Naive B cell (primary cell): ENCODE data around the gene FSIP2. TPM values are rescaled to one million over a fixed set of nuclear protein-coding genes. Genes with fewer than 3 reads are reported as not detected.

ENCODE experiments used
- ATAC-seq, 2 donors: fragments of 150-1000 bp; cut with Tn5 transposase; 2 replicates each; pipeline ENCODE4 v1.10.0; 2021; ENCODE audit warnings: low read depth in 2 of 2, mild to moderate bottlenecking in 2 of 2, moderate library complexity in 2 of 2
- DNase-seq: peaks from one replicate; pipeline ENCODE4 v3.0.0; 2022
- H3K27ac Mint-ChIP-seq, 6 donors: one replicate each; pipeline ENCODE4 v1.8.0; 2020 to 2022; ENCODE audit warnings: mild to moderate bottlenecking in 6 of 6, mixed read lengths in 6 of 6, moderate library complexity in 5 of 6, inconsistent platforms in 2 of 6
- H3K27me3 Mint-ChIP-seq, 3 donors: one replicate each; pipeline ENCODE4 v1.8.0; 2021 to 2022; ENCODE audit warnings: mixed read lengths in 3 of 3, mild to moderate bottlenecking in 1 of 3
- H3K36me3 Mint-ChIP-seq, 2 donors: one replicate each; pipeline ENCODE4 v1.8.0; 2020 to 2022; ENCODE audit warnings: mixed read lengths in 2 of 2, inconsistent platforms in 1 of 2, mild to moderate bottlenecking in 1 of 2
- H3K4me1 Mint-ChIP-seq, 3 donors: one replicate each; pipeline ENCODE4 v1.8.0; 2020 to 2022; ENCODE audit warnings: mixed read lengths in 3 of 3, inconsistent platforms in 1 of 3, mild to moderate bottlenecking in 1 of 3, moderate library complexity in 1 of 3
- H3K4me3 Mint-ChIP-seq, 8 donors: one replicate each; pipeline ENCODE4 v1.8.0; 2020 to 2022; ENCODE audit warnings: mild to moderate bottlenecking in 8 of 8, mixed read lengths in 8 of 8, moderate library complexity in 8 of 8, inconsistent platforms in 2 of 8
- H3K9me3 Mint-ChIP-seq, 7 donors: one replicate each; pipeline ENCODE4 v1.8.0; 2020 to 2022; ENCODE audit warnings: mixed read lengths in 7 of 7, mild to moderate bottlenecking in 5 of 7, inconsistent platforms in 2 of 7, moderate library complexity in 1 of 7
- polyA plus RNA-seq, 6 donors: library from polyadenylated mRNA; unstranded; fragments of 300-500 nt; fragmentation: Illumina TruSeq; gene quantifications; one replicate each; pipeline ENCODE4 v1.2.3, GENCODE V29; 2021; ENCODE audit warnings: low read depth in 6 of 6

Gene FSIP2
- under 1 TPM in 1 of 6 donors, not detected in 5; 0.12 TPM for polyA plus RNA-seq

- DNase-seq (no peak), ATAC-seq (peak; percentile 20 to 45)
- Mint-ChIP-seq H3K27me3 (peaks cover 14 to 27% (median 27%) of the 10 kb centered on the region in 3 donors), H3K4me1 (peaks cover 0 to 5% (median 0%) of the 10 kb centered on the region in 3 donors), H3K36me3 (peaks cover 0 to 9% of the 10 kb centered on the region in 2 donors), H3K9me3 (peaks cover 0 to 16% (median 9%) of the 10 kb centered on the region in 7 donors), H3K27ac (no peak within 1 kb of the TSS), H3K4me3 (no peak within 1 kb of the TSS)
These were observed at the start of gene FSIP2 for GRCh38 chr2:185738679-185739472. FSIP2 (plus strand) TSS chr2:185738804; CDS start chr2:185738895, 91 bp downstream.

GRCh38 chr2:185689906-185690539, 48.6 kb upstream of the FSIP2 start:
- no peak for ATAC-seq
- Mint-ChIP-seq H3K27me3 (no peaks in the 10 kb centered on the region), H3K4me3 (no peak overlapping the region), H3K27ac (no peak overlapping the region), H3K9me3 (peaks cover 0 to 9% (median 3%) of the 10 kb centered on the region in 7 donors), H3K4me1 (no peaks in the 10 kb centered on the region), H3K36me3 (no peaks in the 10 kb centered on the region)
- DNase-seq, result no peak

- ATAC-seq, result no peak
- DNase-seq, result no peak
- H3K9me3 Mint-ChIP-seq, result peaks cover 0 to 4% (median 0%) of the 10 kb centered on the region in 7 donors
- H3K27me3 Mint-ChIP-seq, result no peaks in the 10 kb centered on the region
- no peak overlapping the region for H3K4me3 Mint-ChIP-seq
- H3K27ac Mint-ChIP-seq, result no peak overlapping the region
- no peaks in the 10 kb centered on the region for H3K36me3 Mint-ChIP-seq
- no peaks in the 10 kb centered on the region for H3K4me1 Mint-ChIP-seq
These were observed 42.8 kb upstream of the FSIP2 start for GRCh38 chr2:185695711-185696235.

- Mint-ChIP-seq H3K36me3 (no peaks in the 10 kb centered on the region), H3K27ac (no peak overlapping the region), H3K4me1 (no peaks in the 10 kb centered on the region), H3K27me3 (no peaks in the 10 kb centered on the region), H3K4me3 (no peak overlapping the region), H3K9me3 (peaks cover 0 to 2% (median 0%) of the 10 kb centered on the region in 7 donors)
- ATAC-seq, result no peak
- no peak for DNase-seq
These were observed 37.7 kb upstream of the FSIP2 start for GRCh38 chr2:185700883-185701282.

- ATAC-seq (no peak), DNase-seq (no peak)
- H3K27ac Mint-ChIP-seq, result no peak overlapping the region
- peaks cover 0 to 9% of the 10 kb centered on the region in 2 donors for H3K36me3 Mint-ChIP-seq
- no peak overlapping the region for H3K4me3 Mint-ChIP-seq
- peaks cover 0 to 12% (median 9%) of the 10 kb centered on the region in 7 donors for H3K9me3 Mint-ChIP-seq
- peaks cover 0 to 5% (median 0%) of the 10 kb centered on the region in 3 donors for H3K4me1 Mint-ChIP-seq
- peaks cover 8 to 20% (median 20%) of the 10 kb centered on the region in 3 donors for H3K27me3 Mint-ChIP-seq
These were observed 3.9 kb upstream of the FSIP2 start for GRCh38 chr2:185734658-185735057.

- H3K4me3 Mint-ChIP-seq, result no peak overlapping the region
- peaks cover 0 to 13% (median 9%) of the 10 kb centered on the region in 7 donors for H3K9me3 Mint-ChIP-seq
- H3K27ac Mint-ChIP-seq, result no peak overlapping the region
- H3K4me1 Mint-ChIP-seq, result peaks cover 0 to 5% (median 0%) of the 10 kb centered on the region in 3 donors
- H3K27me3 Mint-ChIP-seq, result peaks cover 14 to 27% (median 27%) of the 10 kb centered on the region in 3 donors
- no peak for DNase-seq
- no peak for ATAC-seq
- peaks cover 0 to 9% of the 10 kb centered on the region in 2 donors for H3K36me3 Mint-ChIP-seq
These were observed 2.4 kb upstream of the FSIP2 start for GRCh38 chr2:185736210-185736609.

- Mint-ChIP-seq H3K4me3 (no peak overlapping the region), H3K9me3 (peaks cover 0 to 8% (median 2%) of the 10 kb centered on the region in 7 donors), H3K27me3 (no peaks in the 10 kb centered on the region), H3K36me3 (no peaks in the 10 kb centered on the region), H3K27ac (no peak overlapping the region), H3K4me1 (peaks cover 0 to 4% (median 0%) of the 10 kb centered on the region in 3 donors)
- no peak for DNase-seq
- ATAC-seq, result no peak
These were observed 7.6 kb downstream of the FSIP2 start for GRCh38 chr2:185745864-185746859.

- H3K4me1 Mint-ChIP-seq, result no peaks in the 10 kb centered on the region
These were observed 18.8 kb downstream of the FSIP2 start for GRCh38 chr2:185757356-185757755.

GRCh38 chr2:185771396-185771795, 32.8 kb downstream of the FSIP2 start:
- Mint-ChIP-seq H3K4me3 (no peak overlapping the region), H3K9me3 (peaks cover 21 to 73% (median 47%) of the 10 kb centered on the region in 7 donors), H3K36me3 (peaks cover 8 to 21% of the 10 kb centered on the region in 2 donors), H3K27me3 (no peaks in the 10 kb centered on the region), H3K27ac (peak overlapping the region in 1 of 6 donors; percentile 15), H3K4me1 (no peaks in the 10 kb centered on the region)
- ATAC-seq (no peak), DNase-seq (no peak)

More at GRCh38 chr2:185757356-185757755, 18.8 kb downstream of the FSIP2 start:
- no peak overlapping the region for H3K27ac Mint-ChIP-seq
- ATAC-seq (no peak), DNase-seq (no peak)
- no peaks in the 10 kb centered on the region for H3K36me3 Mint-ChIP-seq
- H3K27me3 Mint-ChIP-seq, result no peaks in the 10 kb centered on the region
- H3K9me3 Mint-ChIP-seq, result peaks cover 0 to 7% (median 0%) of the 10 kb centered on the region in 7 donors
- no peak overlapping the region for H3K4me3 Mint-ChIP-seq

GRCh38 chr2:185780890-185781289, 42.3 kb downstream of the FSIP2 start:
- DNase-seq (no peak), ATAC-seq (no peak)
- Mint-ChIP-seq H3K4me1 (no peaks in the 10 kb centered on the region), H3K27ac (no peak overlapping the region), H3K9me3 (no peaks in the 10 kb centered on the region), H3K36me3 (no peaks in the 10 kb centered on the region), H3K4me3 (peak overlapping the region in 1 of 8 donors; percentile 5), H3K27me3 (no peaks in the 10 kb centered on the region)

GRCh38 chr2:185782223-185782769, 43.7 kb downstream of the FSIP2 start:
- H3K9me3 Mint-ChIP-seq, result no peaks in the 10 kb centered on the region
- H3K4me3 Mint-ChIP-seq, result no peak overlapping the region
- H3K27me3 Mint-ChIP-seq, result no peaks in the 10 kb centered on the region
- H3K4me1 Mint-ChIP-seq, result no peaks in the 10 kb centered on the region
- no peak overlapping the region for H3K27ac Mint-ChIP-seq
- DNase-seq (no peak), ATAC-seq (no peak)
- no peaks in the 10 kb centered on the region for H3K36me3 Mint-ChIP-seq

GRCh38 chr2:185785156-185785555, 46.6 kb downstream of the FSIP2 start:
- no peak overlapping the region for H3K4me3 Mint-ChIP-seq
- no peaks in the 10 kb centered on the region for H3K4me1 Mint-ChIP-seq
- no peaks in the 10 kb centered on the region for H3K27me3 Mint-ChIP-seq
- no peaks in the 10 kb centered on the region for H3K36me3 Mint-ChIP-seq
- ATAC-seq, result no peak
- H3K9me3 Mint-ChIP-seq, result no peaks in the 10 kb centered on the region
- H3K27ac Mint-ChIP-seq, result no peak overlapping the region
- DNase-seq, result no peak
